ENCODE results near the gene BTN1A1.

Gene BTN1A1

DNA sequence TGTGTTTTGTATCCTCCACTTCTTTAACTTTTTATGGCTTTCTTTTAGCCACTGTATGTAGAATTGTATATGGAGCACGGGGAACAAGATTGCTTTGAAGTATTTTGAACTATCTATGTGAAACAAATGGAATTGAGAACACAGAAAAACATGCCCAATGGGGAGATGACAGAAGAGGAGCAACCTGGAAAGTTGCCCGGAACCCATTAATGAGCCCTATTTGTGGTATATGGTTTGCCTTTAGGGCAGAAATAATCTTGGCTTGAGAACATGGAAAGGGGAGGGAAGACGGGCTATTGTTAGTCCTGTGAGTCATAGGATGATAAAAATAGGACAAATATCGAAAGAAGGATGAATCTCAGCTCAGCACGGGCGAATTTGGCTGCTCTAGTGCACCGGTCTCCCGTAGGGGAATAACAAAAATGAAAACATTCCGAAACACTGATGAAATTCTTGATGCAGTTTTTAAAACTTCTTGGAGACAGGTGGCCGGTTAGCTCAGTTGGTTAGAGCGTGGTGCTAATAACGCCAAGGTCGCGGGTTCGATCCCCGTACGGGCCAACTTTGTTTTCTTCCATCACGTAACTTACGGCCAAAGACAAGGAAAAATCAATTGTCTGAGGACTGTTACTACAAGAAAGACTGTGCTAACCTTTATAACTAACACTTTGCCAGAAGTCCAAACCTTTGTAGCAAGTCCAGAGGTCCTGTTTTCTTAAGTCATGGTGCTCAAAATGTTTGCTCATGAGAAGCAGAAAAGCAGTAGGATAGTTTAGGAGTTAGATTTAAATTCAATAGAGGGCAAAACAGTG is 53.7 kb downstream of the BTN1A1 start:
- TF ChIP-seq CTCF (IDR thresholded peaks at IDR 0.05; ENCODE audit: insufficient read depth, low read length) (no peak), GABPA (IDR thresholded peaks at IDR 0.05; ENCODE audit: low read depth) (peak; percentile 15; the same call in 1 of the 2 replicates), POLR2AphosphoS5 (IDR thresholded peaks at IDR 0.05; ENCODE audit: low read depth) (no peak), SPI1 (IDR thresholded peaks at IDR 0.05; ENCODE audit: borderline replicate concordance, low read depth) (no peak)
- TF ChIP-seq, protein P1, sequence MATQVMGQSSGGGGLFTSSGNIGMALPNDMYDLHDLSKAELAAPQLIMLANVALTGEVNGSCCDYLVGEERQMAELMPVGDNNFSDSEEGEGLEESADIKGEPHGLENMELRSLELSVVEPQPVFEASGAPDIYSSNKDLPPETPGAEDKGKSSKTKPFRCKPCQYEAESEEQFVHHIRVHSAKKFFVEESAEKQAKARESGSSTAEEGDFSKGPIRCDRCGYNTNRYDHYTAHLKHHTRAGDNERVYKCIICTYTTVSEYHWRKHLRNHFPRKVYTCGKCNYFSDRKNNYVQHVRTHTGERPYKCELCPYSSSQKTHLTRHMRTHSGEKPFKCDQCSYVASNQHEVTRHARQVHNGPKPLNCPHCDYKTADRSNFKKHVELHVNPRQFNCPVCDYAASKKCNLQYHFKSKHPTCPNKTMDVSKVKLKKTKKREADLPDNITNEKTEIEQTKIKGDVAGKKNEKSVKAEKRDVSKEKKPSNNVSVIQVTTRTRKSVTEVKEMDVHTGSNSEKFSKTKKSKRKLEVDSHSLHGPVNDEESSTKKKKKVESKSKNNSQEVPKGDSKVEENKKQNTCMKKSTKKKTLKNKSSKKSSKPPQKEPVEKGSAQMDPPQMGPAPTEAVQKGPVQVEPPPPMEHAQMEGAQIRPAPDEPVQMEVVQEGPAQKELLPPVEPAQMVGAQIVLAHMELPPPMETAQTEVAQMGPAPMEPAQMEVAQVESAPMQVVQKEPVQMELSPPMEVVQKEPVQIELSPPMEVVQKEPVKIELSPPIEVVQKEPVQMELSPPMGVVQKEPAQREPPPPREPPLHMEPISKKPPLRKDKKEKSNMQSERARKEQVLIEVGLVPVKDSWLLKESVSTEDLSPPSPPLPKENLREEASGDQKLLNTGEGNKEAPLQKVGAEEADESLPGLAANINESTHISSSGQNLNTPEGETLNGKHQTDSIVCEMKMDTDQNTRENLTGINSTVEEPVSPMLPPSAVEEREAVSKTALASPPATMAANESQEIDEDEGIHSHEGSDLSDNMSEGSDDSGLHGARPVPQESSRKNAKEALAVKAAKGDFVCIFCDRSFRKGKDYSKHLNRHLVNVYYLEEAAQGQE (IDR thresholded peaks at IDR 0.05; ENCODE audit: insufficient replicate concordance, low read depth): no peak
- peak overlapping the region; percentile 45 for H3K27ac ChIP-seq (replicated peaks)
- no peaks in the 10 kb centered on the region for H3K27me3 ChIP-seq (ENCODE audit: insufficient read depth, poor library complexity, severe bottlenecking)
- DNase-seq (ENCODE audit: low read depth in 1 of 2, low spot score in 1 of 2): peak; percentile 78 to 80
- peak overlapping the region; percentile 76 for H3K4me3 ChIP-seq (replicated peaks; ENCODE audit: insufficient read depth, low read length)

- no peak for DNase-seq (ENCODE audit: low read depth in 1 of 2, low spot score in 1 of 2)
- Histone ChIP-seq H3K27me3 (ENCODE audit: insufficient read depth, poor library complexity, severe bottlenecking) (no peaks in the 10 kb centered on the region), H3K27ac (replicated peaks) (no peak overlapping the region), H3K4me3 (replicated peaks; ENCODE audit: insufficient read depth, low read length) (peak overlapping the region; percentile 76)
- TF ChIP-seq SPI1 (IDR thresholded peaks at IDR 0.05; ENCODE audit: borderline replicate concordance, low read depth) (no peak), GABPA (IDR thresholded peaks at IDR 0.05; ENCODE audit: low read depth) (no peak)
Observed at GRCh38 chr6:26554447-26554696, 54.3 kb downstream of the BTN1A1 start.

DNA sequence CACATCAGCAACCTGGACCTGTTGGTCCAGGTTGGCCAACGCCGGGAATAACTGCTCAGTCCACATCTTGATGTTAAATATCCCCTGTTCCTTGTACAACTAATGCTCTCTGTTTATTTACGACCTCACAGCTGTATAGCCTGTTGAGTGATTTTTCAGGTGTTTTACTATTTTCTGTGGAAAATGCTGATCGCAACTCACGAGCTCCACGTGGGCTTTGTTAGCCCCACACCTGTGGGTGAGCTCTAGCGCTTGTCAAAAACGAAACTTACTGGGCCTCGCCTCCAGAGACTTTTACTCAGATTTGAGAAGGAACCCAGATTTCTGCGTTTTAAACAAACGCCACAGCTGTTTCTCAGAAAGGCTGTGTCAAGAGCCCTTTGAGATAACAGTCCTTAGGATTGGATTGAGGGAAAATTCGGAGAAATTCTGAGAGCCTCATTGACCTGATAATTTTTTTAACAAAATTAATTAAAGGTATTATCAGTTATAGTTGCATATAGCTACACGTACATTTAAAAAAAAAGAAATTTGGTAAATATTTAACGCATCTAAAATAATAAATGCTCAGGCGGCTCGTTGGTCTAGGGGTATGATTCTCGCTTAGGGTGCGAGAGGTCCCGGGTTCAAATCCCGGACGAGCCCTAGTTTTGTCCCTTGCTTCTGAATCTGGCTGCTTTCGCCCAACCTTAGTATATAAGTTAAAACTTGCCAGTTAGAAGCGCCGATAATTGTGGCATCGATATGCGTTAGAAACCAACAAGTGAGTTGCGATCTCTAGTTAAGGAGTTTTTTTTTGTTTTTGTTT is 54.8 kb downstream of the BTN1A1 start:
- peak in 1 of 2 experiments; percentile 49 for DNase-seq (ENCODE audit: low read depth in 1 of 2, low spot score in 1 of 2)
- TF ChIP-seq CTCF (IDR thresholded peaks at IDR 0.05; ENCODE audit: insufficient read depth, low read length) (no peak), POLR2AphosphoS5 (IDR thresholded peaks at IDR 0.05; ENCODE audit: low read depth) (no peak), SPI1 (IDR thresholded peaks at IDR 0.05; ENCODE audit: borderline replicate concordance, low read depth) (no peak), GABPA (IDR thresholded peaks at IDR 0.05; ENCODE audit: low read depth) (no peak)
- TF ChIP-seq, protein P1 (IDR thresholded peaks at IDR 0.05; ENCODE audit: insufficient replicate concordance, low read depth): no peak
- H3K27me3 ChIP-seq (ENCODE audit: insufficient read depth, poor library complexity, severe bottlenecking): no peaks in the 10 kb centered on the region
- peak overlapping the region; percentile 76 for H3K4me3 ChIP-seq (replicated peaks; ENCODE audit: insufficient read depth, low read length)
- no peak overlapping the region for H3K27ac ChIP-seq (replicated peaks)

DNA sequence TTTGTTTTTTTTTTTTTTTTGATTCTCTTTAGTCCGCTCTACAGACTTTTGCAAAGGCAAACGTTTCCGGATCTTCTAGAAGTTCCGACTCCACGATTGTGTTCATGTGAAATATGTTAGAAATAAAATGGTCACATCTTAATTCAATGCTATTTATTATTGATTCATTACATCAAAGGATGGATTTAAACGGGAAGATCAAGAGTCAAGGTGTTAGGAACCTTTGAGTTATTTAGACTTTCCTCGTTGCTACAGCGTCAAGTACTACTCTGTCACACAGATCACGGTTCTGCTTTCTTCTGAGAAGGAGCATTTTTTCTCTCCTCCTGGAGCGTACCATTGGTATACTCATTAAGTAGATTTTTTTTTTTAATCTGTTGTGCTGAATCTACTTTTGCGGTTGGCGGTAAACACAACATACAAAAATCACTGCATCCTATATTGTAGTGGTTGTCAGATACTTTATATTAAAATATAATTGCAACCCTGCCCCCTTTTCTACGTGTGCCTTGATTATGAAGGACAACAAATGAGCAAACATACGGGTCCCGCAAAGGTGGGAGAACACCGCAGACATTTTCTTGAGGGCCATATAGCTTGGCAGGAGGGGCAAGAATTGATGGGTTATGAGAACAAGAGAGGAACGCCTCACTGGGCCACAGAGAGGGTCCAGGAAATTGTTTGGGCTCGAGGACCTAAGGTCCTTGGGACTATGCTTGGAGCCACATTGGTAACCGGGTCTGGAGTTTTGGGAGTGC is 55.6 kb downstream of the BTN1A1 start:
- H3K27ac ChIP-seq (replicated peaks): no peak overlapping the region
- DNase-seq (ENCODE audit: low read depth in 1 of 2, low spot score in 1 of 2): no peak
- no peaks in the 10 kb centered on the region for H3K27me3 ChIP-seq (ENCODE audit: insufficient read depth, poor library complexity, severe bottlenecking)
- no peak overlapping the region for H3K4me3 ChIP-seq (replicated peaks; ENCODE audit: insufficient read depth, low read length)
- TF ChIP-seq SPI1 (IDR thresholded peaks at IDR 0.05; ENCODE audit: borderline replicate concordance, low read depth) (no peak), CTCF (IDR thresholded peaks at IDR 0.05; ENCODE audit: insufficient read depth, low read length) (no peak), POLR2AphosphoS5 (IDR thresholded peaks at IDR 0.05; ENCODE audit: low read depth) (no peak), GABPA (IDR thresholded peaks at IDR 0.05; ENCODE audit: low read depth) (no peak)
- TF ChIP-seq, protein P1 (IDR thresholded peaks at IDR 0.05; ENCODE audit: insufficient replicate concordance, low read depth): no peak

Data from HL-60 (cell line).